Transverse colon (tissue), 4 donors: ENCODE measurements around the gene TFDP2. TPM values are rescaled to one million over a fixed set of nuclear protein-coding genes. Genes with fewer than 3 reads are reported as not detected.
A peak's percentile ranks its signal among the peaks of the same experiment; 100 is the strongest.
"Not testable (repeated sequence)": the region's sequence is repeated elsewhere in the genome, so short reads cannot be mapped to it uniquely, and the experiment has no call there.

Experiments
- DNase-seq: peaks from one replicate; pipeline ENCODE4 v3.0.0-alpha.2; 2019
- H3K27ac ChIP-seq, 4 donors: fragments of 200-600 bp; sonication (generic); 2 replicates each; pipeline ENCODE4 v1.5.1; 2016 to 2018; ENCODE audit warnings: inconsistent platforms in 4 of 4
- H3K27me3 ChIP-seq: fragments of 200-600 bp; sonication (generic); 2 replicates; pipeline ENCODE4 v1.5.1; 2017; ENCODE audit warnings: inconsistent platforms
- H3K36me3 ChIP-seq, 4 donors: fragments of 200-600 bp; sonication (generic); 2 replicates each; pipeline ENCODE4 v1.5.1; 2017 to 2019; ENCODE audit warnings: inconsistent platforms in 4 of 4
- H3K4me1 ChIP-seq, 4 donors: fragments of 200-600 bp; sonication (generic); 2 replicates each; pipeline ENCODE4 v1.5.1; 2017 to 2020; ENCODE audit warnings: inconsistent platforms in 4 of 4
- H3K4me3 ChIP-seq, 4 donors: fragments of 200-600 bp; sonication (generic); 1 replicate in 1 of 4; 2 replicates in 3 of 4; pipeline versions ENCODE4 v1.5.1 to v1.6.1; 2017 to 2019; ENCODE audit warnings: inconsistent platforms in 4 of 4
- H3K9me3 ChIP-seq, 2 donors: fragments of 200-600 bp; sonication (generic); 2 replicates each; pipeline ENCODE4 v1.5.1; 2017 to 2019; ENCODE audit warnings: inconsistent platforms in 2 of 2
- CTCF ChIP-seq, 5 experiments: fragments of 200-600 bp in 3 of 5; fragments of 450-650 bp in 2 of 5; sonication (generic) in 3 of 5; IDR thresholded peaks; 1 replicate in 2 of 5; 2 replicates in 3 of 5; pipeline ENCODE4 v1.5.1; 2016 to 2017; ENCODE audit warnings: antibody characterized with exemption in 5 of 5, inconsistent platforms in 3 of 5, mild to moderate bottlenecking in 2 of 5, moderate library complexity in 1 of 5
- EP300 ChIP-seq: sonication (generic); formaldehyde crosslinking; IDR thresholded peaks from one replicate; pipeline ENCODE4 v1.6.1; 2017; ENCODE audit warnings: antibody characterized with exemption, low read depth
- POLR2A ChIP-seq: fragments of 450-650 bp; IDR thresholded peaks from one replicate; pipeline ENCODE4 v1.6.1; 2016; ENCODE audit warnings: antibody characterized with exemption, mild to moderate bottlenecking, moderate library complexity
- POLR2AphosphoS5 ChIP-seq, 3 donors: sonication (generic); formaldehyde crosslinking; IDR thresholded peaks; one replicate each; pipeline ENCODE4 v1.6.1; 2016; ENCODE audit warnings: antibody characterized with exemption in 3 of 3
- WGBS, 2 donors: methylation state at CpG; one replicate each; pipeline ENCODE4 v1.1.5; 2018; ENCODE audit warnings: low coverage in 1 of 2; 5-methylcytosine and 5-hydroxymethylcytosine counted together
- in situ Hi-C, 4 donors: fragments of 200-750 bp; cut with MboI; loops; one replicate each; pipeline versions ENCODE4 v1.15.0 to v1.15.1; 2017; ENCODE audit warnings: low sequenced_read_pairs in 3 of 4, low pct_ligation_motif_present in 1 of 4, low pct_unique_long_range_greater_than_20kb in 1 of 4
- intact Hi-C: fragments of 100-400 bp; cut with DNase I; formaldehyde crosslinking; loops from one replicate; pipeline ENCODE4 v1.15.1; 2023; ENCODE audit warnings: low total_unique reads
- total RNA-seq, 4 donors: library from RNA; depleted of rRNA; stranded (reverse); fragments of >200 nt; gene quantifications; one replicate each; pipeline ENCODE4 v1.1.0, GENCODE V29; 2016

The TFDP2 gene
- total RNA-seq, 4 donors from 2014 or later, result 10.3 to 69.2 (median 41.3) TPM

- Histone ChIP-seq H3K4me3 (no peak overlapping the region), H3K27me3 (no peaks in the 10 kb centered on the region), H3K27ac (no peak overlapping the region), H3K9me3 (no peaks in the 10 kb centered on the region), H3K4me1 (no peaks in the 10 kb centered on the region), H3K36me3 (peaks cover 0 to 50% (median 7%) of the 10 kb centered on the region in 4 donors)
- TF ChIP-seq EP300, result no peak
- peak; percentile 60 to 77 (median 64) for TF ChIP-seq CTCF (IDR thresholded peaks at IDR 0.05)
- DNase-seq, result peak; percentile 39
- intact Hi-C loops (no loop called here), in situ Hi-C loops (loop anchor here (10.0 to 25.0 kb wide), 5 partner anchors 176 to 451 kb away; partner anchors contain the start of gene RNF7 (in 3 of the 4))
- 9 to 20% methylated on average over 1 of the region's 1 CpG for WGBS, 2 donors
Measured at GRCh38 chr3:141913150-141913811, 236.1 kb downstream of the TFDP2 start.

- DNase-seq, H3K4me3 ChIP-seq, H3K27ac ChIP-seq, intact Hi-C loops, H3K9me3 ChIP-seq, H3K27me3 ChIP-seq, H3K4me1 ChIP-seq: not testable (repeated sequence)
- in situ Hi-C loops, result loop anchor here (10.0 to 25.0 kb wide), 5 partner anchors 173 to 448 kb away; partner anchors contain the start of gene RNF7 (in 3 of the 4)
- 96 to 100% methylated on average over 4 of the region's 4 CpGs for WGBS, 2 donors
- H3K36me3 ChIP-seq, result peaks cover 0 to 55% (median 14%) of the 10 kb centered on the region in 4 donors
Measured at GRCh38 chr3:141909986-141910385, 239.4 kb downstream of the TFDP2 start.

- peaks cover 0 to 55% (median 16%) of the 10 kb centered on the region in 4 donors for H3K36me3 ChIP-seq
- no peak overlapping the region for H3K27ac ChIP-seq
- no peaks in the 10 kb centered on the region for H3K9me3 ChIP-seq
- H3K27me3 ChIP-seq, result no peaks in the 10 kb centered on the region
- in situ Hi-C loops (loop anchor here (25.0 kb wide), 4 partner anchors 172 to 447 kb away; partner anchors contain the start of gene RNF7 (in 3 of the 4)), intact Hi-C loops (no loop called here)
- H3K4me1 ChIP-seq, result no peaks in the 10 kb centered on the region
- TF ChIP-seq CTCF (IDR thresholded peaks at IDR 0.05) (no peak), POLR2A (no peak), EP300 (no peak), POLR2AphosphoS5 (IDR thresholded peaks at IDR 0.05) (no peak)
- no peak for DNase-seq
- no peak overlapping the region for H3K4me3 ChIP-seq
Measured at GRCh38 chr3:141909408-141909807, 239.9 kb downstream of the TFDP2 start.

- Histone ChIP-seq H3K36me3 (peaks cover 0 to 38% (median 16%) of the 10 kb centered on the region in 4 donors), H3K4me3 (no peak overlapping the region), H3K27me3 (no peaks in the 10 kb centered on the region), H3K27ac (no peak overlapping the region), H3K4me1 (no peaks in the 10 kb centered on the region), H3K9me3 (no peaks in the 10 kb centered on the region)
- TF ChIP-seq POLR2AphosphoS5 (IDR thresholded peaks at IDR 0.05), result no peak
- TF ChIP-seq CTCF (IDR thresholded peaks at IDR 0.05), result no peak
- no peak for TF ChIP-seq POLR2A
- TF ChIP-seq EP300, result no peak
- intact Hi-C loops, result no loop called here
- DNase-seq, result no peak
- in situ Hi-C loops, result loop anchor here (25.0 kb wide), 4 partner anchors 168 to 443 kb away; partner anchors contain the start of gene RNF7 (in 3 of the 4)
- WGBS, 2 donors, result 91 to 100% methylated on average over 2 of the region's 2 CpGs
Measured at GRCh38 chr3:141905129-141905528, 244.2 kb downstream of the TFDP2 start.

- no peak for DNase-seq
- 64 to 66% methylated on average over 4 of the region's 4 CpGs for WGBS, 2 donors
- Histone ChIP-seq H3K4me1 (no peaks in the 10 kb centered on the region), H3K4me3 (no peak overlapping the region), H3K27ac (no peak overlapping the region), H3K27me3 (no peaks in the 10 kb centered on the region), H3K36me3 (peaks cover 0 to 31% (median 14%) of the 10 kb centered on the region in 4 donors), H3K9me3 (no peaks in the 10 kb centered on the region)
- intact Hi-C loops (no loop called here), in situ Hi-C loops (loop anchor here (25.0 kb wide), 4 partner anchors 167 to 442 kb away; partner anchors contain the start of gene RNF7 (in 3 of the 4))
- TF ChIP-seq EP300, result no peak
- TF ChIP-seq POLR2A, result no peak
- no peak for TF ChIP-seq CTCF (IDR thresholded peaks at IDR 0.05)
- TF ChIP-seq POLR2AphosphoS5 (IDR thresholded peaks at IDR 0.05), result no peak
Measured at GRCh38 chr3:141904203-141904602, 245.1 kb downstream of the TFDP2 start.
